HG03025 (cell line): ENCODE measurements around the gene C16orf92.

Experiments
- ATAC-seq: cut with Tn5 transposase; IDR thresholded peaks from one replicate; pipeline ENCODE4 v1.9.1; 2021; ENCODE audit warnings: mild to moderate bottlenecking, moderate library complexity; ENCODE audit not compliant: unreplicated experiment, low FRiP score

The C16orf92 gene

DNA sequence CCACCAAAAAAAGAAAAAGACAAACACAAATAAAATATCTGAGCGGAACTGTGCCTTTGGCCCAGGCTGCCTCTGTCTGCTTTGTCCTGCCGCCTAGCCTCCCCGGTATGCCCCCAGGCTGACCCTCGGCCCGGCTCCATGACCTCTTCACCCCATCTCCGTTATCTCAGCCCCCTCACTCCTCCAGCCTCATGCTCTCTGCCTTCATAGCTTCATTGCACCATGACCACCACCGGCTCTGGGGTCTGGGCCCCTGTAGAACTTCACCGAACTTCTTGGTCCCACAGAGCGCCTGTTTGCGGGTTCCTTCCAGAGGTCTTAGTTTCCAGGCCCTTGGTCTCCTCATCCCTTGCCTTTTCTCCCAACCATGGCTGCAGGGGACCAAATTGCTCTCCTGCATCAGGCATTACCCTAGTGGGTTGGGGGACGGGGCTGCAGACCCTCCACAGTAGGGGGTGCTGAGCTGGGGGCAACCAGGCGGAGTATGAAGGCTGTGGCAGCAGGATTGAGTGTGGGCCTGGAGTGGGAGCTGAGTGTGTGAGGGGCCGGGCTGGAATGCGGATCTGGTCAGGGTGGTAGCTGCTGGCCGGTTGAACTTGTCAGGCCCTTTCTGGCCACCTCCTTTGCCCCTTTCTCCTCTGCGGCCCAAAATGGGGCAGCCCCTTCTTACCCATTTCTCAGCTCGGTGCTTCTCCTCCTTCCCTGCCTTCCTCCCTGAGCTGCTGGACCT is 34.5 kb upstream of the C16orf92 start:
- ATAC-seq = no peak

DNA sequence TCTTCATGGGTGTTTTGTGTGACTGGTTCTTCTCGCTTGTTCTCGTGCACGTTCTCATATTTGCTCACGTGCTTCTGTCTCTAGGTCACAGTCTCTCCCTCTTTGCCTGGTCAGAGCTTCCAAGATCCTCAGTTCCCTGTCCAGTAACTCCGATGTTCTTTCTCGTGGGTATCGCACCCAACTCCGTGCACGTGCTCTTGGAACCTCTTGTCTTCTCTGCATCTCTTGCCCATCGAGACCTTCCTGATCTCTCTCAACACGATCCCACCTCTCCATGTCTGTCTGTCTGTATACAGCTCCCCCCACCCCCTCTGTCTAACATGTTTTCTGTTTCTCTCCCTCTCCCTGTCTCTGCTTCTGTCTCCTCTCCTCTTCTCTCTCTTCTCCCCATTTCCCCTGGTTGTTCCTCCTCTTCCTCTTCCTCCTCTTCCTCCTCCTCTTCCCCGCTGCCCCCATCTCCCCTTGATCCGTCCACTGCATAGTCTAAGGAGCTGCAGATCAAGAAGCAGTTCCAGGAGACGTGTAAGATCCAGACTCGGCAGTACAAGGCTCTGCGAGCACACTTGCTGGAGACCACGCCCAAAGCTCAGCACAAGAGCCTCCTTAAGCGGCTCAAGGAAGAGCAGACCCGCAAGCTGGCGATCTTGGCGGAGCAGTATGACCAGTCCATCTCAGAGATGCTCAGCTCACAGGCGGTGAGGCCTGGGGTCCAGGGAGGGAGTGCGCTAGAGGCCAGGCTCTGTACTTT is 33.7 kb upstream of the C16orf92 start:
- no peak for ATAC-seq

DNA sequence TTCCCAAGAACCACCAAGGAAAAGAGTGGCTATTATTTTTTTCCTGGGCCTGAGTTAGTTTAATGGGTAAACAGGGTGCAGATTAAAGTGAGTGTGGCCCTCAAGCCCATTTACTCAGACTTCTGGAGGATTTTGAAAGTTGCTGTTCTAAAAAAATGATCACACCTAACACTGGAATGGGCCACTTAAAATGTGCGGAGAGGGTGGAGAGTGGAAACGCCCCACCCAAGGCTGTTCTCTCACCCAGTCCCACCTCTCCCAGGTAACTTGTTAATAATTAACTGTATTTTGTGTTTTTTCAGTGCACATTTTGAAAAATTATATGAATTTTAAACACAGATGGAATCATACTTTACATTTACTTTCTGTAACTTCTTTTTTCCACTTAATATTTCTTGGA is 33.0 kb upstream of the C16orf92 start:
- no peak for ATAC-seq

DNA sequence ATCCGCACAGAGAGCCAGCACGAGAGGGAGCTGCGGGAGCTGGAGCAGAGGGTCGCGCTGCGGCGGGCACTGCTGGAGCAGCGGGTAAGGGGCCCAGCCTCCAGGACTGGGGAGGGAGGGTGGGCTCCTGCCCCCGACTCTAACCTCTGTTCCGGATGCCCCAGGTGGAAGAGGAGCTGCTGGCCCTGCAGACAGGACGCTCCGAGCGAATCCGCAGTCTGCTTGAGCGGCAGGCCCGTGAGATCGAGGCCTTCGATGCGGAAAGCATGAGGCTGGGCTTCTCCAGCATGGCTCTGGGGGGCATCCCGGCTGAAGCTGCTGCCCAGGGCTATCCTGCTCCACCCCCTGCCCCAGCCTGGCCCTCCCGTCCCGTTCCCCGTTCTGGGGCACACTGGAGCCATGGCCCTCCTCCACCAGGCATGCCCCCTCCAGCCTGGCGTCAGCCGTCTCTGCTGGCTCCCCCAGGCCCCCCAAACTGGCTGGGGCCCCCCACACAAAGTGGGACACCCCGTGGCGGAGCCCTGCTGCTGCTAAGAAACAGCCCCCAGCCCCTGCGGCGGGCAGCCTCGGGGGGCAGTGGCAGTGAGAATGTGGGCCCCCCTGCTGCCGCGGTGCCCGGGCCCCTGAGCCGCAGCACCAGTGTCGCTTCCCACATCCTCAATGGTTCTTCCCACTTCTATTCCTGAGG is 32.0 kb upstream of the C16orf92 start:
- no peak for ATAC-seq

DNA sequence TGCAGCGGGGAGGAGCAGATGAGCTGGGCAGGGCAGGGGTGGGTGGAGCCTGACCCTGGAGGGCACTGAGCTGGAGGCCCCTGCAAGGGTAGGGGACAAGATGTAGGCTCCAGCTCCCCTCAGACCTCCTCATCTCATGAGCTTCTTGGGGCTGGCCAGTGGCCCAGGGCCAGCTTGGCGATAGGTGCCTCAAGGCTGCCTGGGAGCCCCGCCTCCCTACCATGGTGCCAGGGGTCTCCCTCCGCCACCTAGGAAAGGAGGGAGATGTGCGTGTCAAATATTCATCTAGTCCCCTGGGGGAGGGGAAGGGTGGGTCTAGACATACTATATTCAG is 31.5 kb upstream of the C16orf92 start:
- no peak for ATAC-seq

DNA sequence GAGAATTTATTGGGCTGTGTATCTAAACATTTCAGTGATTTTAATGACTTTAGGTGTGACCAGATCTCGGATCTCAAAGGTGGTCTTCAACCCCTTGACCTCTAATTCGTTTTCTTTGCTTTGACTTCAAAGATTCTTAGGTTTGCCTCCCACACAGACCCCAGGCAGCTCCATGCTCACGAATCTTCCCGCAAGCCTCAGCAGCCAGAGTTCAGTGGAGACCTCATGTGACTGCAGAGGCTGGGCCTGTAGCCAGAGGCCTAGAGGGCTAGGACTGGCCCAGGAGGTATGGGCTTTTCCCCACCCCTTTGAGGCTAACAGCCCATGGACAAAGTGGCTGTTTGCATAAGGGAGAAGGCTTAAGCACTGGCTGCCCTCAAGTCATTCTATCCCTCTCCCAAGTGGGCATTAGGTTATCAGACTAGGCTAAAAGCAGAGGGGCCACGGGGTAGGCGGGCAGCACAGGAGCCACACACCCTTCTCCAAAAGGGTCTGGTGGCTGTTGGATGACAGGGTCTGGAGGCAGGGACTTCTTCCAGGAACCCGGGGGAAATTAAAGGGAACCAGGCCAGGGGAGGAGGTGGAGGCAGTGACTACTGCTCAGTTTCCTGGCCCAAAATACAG is 30.5 kb upstream of the C16orf92 start:
- ATAC-seq = no peak

DNA sequence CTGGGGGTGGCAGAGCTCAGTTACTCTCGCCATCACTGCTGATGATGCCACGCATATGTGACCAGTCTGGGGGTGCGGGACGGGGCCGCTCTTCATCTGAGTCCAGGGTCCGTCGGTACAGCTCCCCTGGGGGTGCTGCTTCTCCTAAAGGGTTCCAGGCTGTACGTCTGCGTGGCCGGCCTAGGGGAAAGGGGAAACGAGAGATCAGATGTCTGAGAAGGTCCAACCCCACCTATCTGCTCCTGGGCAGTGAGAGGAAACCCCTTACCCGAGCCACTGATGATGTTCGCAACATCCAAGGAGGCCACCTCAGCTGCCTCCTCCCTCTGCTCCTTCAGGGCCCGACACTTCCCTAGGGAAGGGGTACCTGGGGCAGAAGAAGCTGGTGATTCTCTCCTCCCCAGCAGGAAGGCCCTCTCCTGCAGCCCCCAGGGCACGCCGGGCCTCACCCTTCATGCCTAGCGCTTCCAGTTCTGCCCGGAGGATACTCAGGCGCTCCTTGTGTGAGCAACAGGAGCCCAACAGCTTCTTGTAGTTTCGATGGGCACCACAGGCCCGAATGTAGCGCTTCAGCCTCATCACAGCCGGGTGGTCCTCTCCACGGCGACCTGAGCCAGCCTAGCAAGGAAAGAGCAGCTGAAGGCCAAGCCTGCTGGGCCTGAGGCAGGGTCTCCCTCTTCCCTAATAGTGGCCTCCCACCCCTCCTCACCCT is 29.7 kb upstream of the C16orf92 start:
- no peak for ATAC-seq

DNA sequence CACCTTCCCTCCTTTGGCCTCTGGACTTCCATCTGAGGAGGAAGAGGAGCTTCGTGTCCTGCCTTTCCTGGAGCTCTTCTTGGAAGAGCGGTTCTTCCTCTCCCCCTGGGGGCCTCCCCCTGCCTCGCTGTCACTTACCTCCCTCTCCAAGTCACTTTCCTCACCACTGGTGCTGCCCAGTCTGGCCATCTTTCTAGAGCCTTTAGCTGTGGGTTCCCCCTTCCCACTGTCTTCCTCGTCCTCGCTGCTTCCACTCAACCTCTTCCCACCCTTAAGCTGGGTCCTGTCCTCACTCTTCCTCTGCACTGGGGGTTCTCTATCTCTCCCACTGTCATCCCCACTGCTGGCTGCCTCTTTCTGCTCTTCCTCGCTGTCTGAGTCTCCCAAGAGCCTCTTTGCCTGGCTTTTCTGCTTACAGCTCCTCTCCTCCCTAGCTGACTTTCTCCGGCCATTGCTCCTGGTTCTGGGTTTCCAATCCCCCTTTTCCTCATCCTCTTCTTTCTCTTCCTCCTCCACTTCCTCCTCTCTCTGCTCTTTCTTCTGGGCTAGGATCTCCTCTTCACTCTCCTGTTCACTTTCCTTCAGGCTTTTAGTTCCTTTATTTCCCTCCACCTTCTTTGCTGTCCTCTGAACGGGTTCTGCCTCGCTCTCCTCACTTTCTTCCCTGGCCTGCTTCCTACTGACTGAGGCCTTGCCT is 28.9 kb upstream of the C16orf92 start:
- ATAC-seq = no peak

DNA sequence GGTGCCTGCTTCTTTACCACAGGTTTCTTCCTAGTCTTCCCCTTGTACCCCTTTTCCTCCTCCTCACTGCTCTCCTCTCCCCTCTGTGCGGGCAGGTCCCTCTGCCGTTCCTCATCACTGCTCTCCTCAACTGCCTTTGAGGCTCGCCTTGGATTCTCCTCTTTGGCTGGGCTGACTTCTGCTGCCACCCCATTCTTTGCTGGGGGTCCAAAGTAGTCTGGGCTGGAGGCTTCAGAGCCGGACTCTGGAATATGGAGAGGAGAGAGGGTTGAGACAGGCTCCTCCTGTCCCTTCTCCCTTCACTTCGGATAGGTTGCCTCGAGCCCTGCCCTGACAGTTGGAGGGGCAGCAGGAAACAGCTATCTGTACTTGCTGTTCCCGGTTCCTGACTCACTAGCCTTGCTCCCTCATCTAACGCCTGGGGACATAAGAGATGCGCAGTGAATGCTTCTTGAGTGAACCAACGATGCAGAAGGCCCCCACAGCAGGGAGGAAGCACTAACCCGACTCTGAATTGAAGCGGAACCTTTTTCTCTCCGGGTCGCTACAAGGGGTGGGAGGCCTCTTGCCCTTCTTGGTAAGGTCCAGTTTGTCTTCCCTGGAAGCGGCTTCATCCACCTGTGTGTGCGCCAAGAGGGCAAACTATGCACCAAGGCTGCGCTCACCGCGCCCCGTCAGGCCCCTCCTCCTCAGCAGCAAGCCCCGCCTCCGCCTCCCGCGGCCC is 28.2 kb upstream of the C16orf92 start:
- ATAC-seq = peak; percentile 17

DNA sequence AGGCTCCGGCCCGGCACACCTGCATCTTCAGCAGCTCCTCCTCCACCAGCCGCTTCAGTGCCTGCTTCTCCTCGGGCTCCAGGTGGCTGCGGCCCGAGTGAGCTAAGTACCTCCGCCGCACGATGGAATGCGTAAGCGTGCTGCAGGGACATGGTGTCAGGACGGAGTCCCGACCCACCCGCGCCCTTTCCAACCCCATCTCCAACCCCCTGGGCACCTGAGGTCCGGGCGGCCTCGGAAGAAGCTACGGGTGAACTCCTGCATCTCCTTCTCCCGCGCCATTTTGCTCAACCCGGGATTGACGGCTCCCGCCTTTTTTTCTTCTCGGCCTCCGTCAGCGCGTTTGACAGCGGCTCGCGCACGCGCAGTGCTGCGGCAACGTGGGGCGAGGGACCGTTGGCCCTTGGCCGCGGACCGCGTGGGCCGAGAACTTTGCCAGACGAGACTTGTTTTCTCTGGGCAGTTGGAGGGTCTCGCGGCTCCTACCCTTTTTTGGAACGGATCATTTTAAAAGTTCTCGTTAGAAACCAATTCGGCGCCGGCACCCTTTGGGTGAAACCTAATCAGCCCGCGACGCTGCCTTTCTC is 27.6 kb upstream of the C16orf92 start, which contains the start of gene HIRIP3:
Gene HIRIP3 (minus strand): TSS at position 294 of the 587 bp plus-strand sequence. CDS start 12 bp downstream, at position 282.
- ATAC-seq = peak; percentile 43

DNA sequence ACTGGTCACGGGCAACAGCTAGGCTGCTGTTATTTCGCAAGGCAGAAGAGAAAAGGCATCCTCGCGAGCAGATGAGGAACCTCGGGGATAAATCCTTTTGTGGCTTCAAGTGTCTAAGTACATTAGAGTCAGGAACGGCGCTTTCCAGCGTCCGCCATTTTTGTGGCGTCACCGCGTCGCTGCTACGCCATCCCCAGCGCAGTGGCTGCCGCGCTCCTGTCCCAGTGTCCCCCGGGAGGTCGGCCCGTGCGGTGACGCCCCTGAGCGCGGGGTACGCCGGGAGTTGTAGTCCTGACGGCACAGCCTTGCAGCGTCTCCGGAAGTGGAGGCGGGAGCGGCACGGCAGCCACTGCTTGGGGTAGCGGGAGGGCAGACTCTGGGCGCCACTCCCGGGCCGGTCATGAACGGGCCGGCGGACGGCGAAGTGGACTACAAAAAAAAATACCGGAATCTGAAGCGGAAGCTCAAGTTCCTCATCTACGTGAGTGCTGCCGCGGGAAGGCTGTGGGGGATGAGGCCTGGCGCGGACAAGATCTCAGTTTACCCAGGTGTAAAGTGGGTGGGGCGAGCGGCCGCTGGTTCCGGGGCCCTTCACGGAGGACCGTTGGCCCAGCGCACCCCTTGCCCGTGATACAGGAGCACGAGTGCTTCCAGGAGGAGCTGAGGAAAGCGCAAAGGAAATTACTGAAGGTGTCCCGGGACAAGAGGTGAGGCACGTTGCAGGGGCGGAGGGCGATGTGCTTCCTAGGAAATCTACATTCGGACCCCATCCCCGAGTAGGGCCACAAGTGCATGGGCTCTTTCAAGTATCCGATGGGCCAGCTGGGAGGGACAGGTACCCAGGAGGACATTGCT is 26.9 kb upstream of the C16orf92 start, which contains the start of gene INO80E:
Gene INO80E (plus strand): TSS at position 331 of the 855 bp plus-strand sequence. CDS start 70 bp downstream, at position 401.
- ATAC-seq = peak; percentile 80

DNA sequence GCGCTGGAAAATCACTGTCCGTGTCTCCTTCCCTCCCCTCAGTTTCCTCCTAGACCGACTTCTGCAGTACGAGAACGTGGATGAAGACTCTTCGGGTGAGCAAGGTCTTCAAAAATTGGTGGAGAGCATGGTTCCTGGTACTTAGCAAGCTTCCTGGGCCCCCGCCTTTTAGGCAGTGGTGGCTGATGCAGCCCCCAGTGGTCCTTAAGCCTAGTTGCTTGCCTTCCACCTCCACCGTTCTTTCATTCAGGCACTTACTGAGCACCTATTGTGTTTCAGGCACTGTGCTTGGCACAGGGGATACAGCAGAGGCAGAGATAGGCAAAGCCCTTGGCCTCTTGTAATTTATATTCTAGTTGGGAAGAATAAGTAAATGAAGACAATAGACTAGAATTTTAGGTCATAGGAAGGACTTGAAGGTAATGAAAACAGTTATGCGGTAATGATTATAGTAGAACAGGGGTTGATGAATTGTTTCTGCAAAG is 26.2 kb upstream of the C16orf92 start:
- ATAC-seq = no peak

DNA sequence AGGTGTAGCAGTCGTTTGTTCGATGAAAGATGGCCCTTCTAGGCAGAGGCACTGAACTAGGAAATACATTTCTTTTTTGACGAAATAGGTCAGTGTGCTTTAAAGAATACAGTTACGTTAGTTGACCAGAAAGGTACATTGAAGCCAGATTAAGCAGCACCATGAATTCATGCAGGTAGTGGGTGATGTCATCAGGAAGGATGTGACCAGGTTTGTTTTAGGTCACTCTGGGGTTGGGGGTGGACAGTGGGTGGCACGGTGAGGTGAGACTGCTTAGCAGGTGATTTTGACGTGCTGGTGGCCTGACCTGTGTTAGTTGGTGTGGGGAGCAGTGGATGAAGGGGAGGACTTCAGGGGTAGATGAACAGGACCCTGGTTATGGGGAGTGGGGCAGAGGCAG is 23.4 kb upstream of the C16orf92 start:
- ATAC-seq = no peak

DNA sequence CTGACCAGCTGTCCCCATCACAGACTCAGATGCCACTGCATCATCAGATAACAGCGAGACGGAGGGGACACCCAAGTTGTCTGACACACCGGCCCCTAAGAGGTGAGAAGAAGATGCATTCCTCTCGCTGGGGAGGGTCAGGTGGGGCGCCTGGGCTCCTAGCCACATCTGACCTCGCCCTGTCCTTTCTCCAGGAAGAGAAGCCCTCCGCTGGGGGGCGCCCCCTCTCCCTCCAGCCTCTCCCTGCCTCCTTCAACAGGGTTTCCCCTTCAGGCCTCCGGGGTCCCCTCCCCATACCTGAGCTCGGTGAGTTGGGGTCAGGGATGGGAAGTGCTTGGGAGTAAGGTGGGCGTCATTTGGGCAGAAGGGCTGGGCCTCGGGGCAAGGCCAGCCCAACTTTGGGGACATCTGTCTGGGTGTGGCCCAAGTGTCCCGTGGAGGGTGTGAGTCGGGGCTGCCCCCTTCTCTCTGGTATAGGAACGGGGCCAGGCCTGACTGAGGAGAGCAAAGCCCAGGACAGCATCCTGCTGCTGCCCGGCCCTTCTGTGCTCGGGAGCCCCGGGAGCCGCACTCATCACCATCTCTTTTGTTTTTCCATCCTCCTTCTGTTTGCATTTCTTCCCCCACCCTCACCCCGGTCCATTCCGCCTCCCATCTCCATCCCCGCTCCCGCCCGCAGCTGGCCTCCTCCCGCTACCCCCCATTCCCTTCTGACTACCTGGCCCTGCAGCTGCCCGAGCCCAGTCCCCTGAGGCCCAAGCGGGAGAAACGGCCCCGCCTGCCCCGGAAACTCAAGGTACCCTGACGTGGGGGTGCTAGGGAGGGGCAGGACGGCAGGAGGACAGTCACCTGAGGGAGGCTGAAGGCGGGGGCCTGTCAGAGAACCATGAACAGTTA is 22.0 kb upstream of the C16orf92 start:
- no peak for ATAC-seq

DNA sequence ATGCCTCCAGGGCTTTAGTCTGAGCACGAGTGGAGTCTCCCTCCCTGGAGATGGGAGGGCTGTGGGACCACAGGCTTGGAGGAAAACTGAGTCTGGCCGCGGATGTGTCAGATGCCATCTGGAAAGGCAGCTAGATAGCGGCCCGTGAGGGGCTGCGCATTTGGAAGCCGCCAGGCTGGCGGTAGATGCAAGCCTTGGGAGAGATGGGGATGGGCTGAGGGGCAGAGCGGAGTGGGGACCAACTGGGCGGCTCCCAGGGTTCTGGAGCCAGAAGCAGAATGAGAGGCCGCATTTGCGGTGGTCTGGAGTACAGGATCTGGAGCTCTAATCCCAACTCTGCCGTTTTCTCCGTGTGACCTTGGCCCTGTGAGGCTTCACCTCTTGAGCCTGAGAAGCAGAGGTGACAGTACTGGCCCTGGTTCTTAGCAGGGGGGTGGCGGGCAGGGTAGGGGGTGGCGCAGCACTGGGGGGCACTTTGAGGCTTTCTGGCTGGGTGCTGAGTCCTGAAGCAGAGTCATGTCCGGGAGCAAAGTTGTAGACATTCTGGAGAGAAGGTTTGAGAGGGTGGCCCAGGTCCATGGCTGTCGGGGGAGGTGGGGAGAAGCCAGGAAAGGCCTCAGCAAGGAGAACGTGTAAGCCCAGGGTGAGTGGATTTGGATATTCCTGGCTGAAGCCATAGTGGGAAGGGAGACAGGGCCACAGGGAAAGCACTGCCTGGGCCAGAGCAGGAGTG is 20.2 kb upstream of the C16orf92 start:
- no peak for ATAC-seq
